Mesothelial cell of epicardium (in vitro differentiated cells): ENCODE results near the gene MARCHF10. TPM values are rescaled to one million over a fixed set of nuclear protein-coding genes. Genes with fewer than 3 reads are reported as not detected.

Experiments used
- DNase-seq, 2 experiments: peaks; one replicate each; pipeline ENCODE4 v3.0.0; 2021; ENCODE audit warnings: low spot score in 2 of 2; ENCODE audit not compliant: unreplicated experiment in 2 of 2
- H3K27ac Mint-ChIP-seq: 2 replicates; pipeline ENCODE4 v1.8.0; 2021; ENCODE audit warnings: mixed read lengths
- H3K27me3 Mint-ChIP-seq: 2 replicates; pipeline ENCODE4 v1.8.0; 2021; ENCODE audit warnings: low read depth, mixed read lengths
- H3K36me3 Mint-ChIP-seq: 2 replicates; pipeline ENCODE4 v1.8.0; 2021; ENCODE audit warnings: mixed read lengths
- H3K4me1 Mint-ChIP-seq: 2 replicates; pipeline ENCODE4 v1.8.0; 2021; ENCODE audit warnings: mixed read lengths
- H3K4me3 Mint-ChIP-seq: 2 replicates; pipeline ENCODE4 v1.8.0; 2021; ENCODE audit warnings: mild to moderate bottlenecking, moderate library complexity, mixed read lengths
- H3K9me3 Mint-ChIP-seq: 2 replicates; pipeline ENCODE4 v1.8.0; 2021; ENCODE audit warnings: mixed read lengths
- CTCF ChIP-seq: fragments of 200-600 bp; sonication (generic); IDR thresholded peaks from one replicate; pipeline ENCODE4 v1.5.0; 2021; ENCODE audit warnings: antibody characterized with exemption; ENCODE audit not compliant: unreplicated experiment
- total RNA-seq: library from RNA; stranded (reverse); gene quantifications from 3 replicates; pipeline ENCODE4 v1.2.1, GENCODE V29; 2021

Gene MARCHF10
- total RNA-seq, 1 donor from 2014 or later: 1.1 TPM

GRCh38 chr17:62714016-62714777, 93.9 kb downstream of the MARCHF10 start:
- Mint-ChIP-seq H3K27ac (peak overlapping the region; percentile 23), H3K36me3 (no peaks in the 10 kb centered on the region), H3K9me3 (no peaks in the 10 kb centered on the region), H3K4me1 (peaks cover 33% of the 10 kb centered on the region), H3K27me3 (no peaks in the 10 kb centered on the region), H3K4me3 (no peak overlapping the region)
- TF ChIP-seq CTCF: no peak
- DNase-seq: no peak

GRCh38 chr17:62713086-62713881, 94.8 kb downstream of the MARCHF10 start:
- peak overlapping the region; percentile 57 for H3K27ac Mint-ChIP-seq
- H3K9me3 Mint-ChIP-seq: no peaks in the 10 kb centered on the region
- no peaks in the 10 kb centered on the region for H3K36me3 Mint-ChIP-seq
- no peak for DNase-seq
- H3K4me3 Mint-ChIP-seq: no peak overlapping the region
- no peak for TF ChIP-seq CTCF
- no peaks in the 10 kb centered on the region for H3K27me3 Mint-ChIP-seq
- peaks cover 26% of the 10 kb centered on the region for H3K4me1 Mint-ChIP-seq

DNA sequence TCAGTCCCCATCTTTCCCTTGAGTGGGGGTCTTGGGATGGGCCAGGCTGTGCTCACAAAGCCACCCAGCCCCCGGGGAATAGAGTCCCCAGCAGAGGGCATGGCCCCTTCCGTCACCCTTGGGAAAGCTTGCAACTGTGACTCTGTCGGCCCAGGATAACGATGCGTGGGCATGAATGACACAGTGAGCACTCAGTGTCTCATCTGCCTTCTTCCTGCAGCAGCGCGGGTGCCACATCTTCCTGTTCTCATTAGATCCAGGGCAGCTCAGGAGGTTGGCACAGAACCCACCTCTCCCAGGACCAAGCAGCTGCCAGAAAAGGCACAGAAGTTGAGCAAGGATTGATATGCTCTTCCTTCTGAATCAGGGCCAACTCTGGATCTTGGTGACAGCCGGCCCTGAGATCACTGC, 95.9 kb downstream of the MARCHF10 start:
- H3K4me3 Mint-ChIP-seq: no peak overlapping the region
- DNase-seq: no peak
- no peaks in the 10 kb centered on the region for H3K27me3 Mint-ChIP-seq
- peaks cover 2% of the 10 kb centered on the region for H3K36me3 Mint-ChIP-seq
- no peaks in the 10 kb centered on the region for H3K9me3 Mint-ChIP-seq
- no peak overlapping the region for H3K27ac Mint-ChIP-seq
- H3K4me1 Mint-ChIP-seq: peaks cover 25% of the 10 kb centered on the region
- no peak for TF ChIP-seq CTCF

- peaks cover 2% of the 10 kb centered on the region for H3K36me3 Mint-ChIP-seq
- no peak overlapping the region for H3K27ac Mint-ChIP-seq
- no peak overlapping the region for H3K4me3 Mint-ChIP-seq
- no peak for DNase-seq
- H3K9me3 Mint-ChIP-seq: no peaks in the 10 kb centered on the region
- TF ChIP-seq CTCF: no peak
- peaks cover 6% of the 10 kb centered on the region for H3K27me3 Mint-ChIP-seq
- H3K4me1 Mint-ChIP-seq: peaks cover 37% of the 10 kb centered on the region
These were observed 99.5 kb downstream of the MARCHF10 start for GRCh38 chr17:62708587-62708986.

- Mint-ChIP-seq H3K9me3 (no peaks in the 10 kb centered on the region), H3K4me1 (peaks cover 28% of the 10 kb centered on the region), H3K4me3 (no peak overlapping the region), H3K27me3 (peaks cover 10% of the 10 kb centered on the region), H3K36me3 (peaks cover 2% of the 10 kb centered on the region), H3K27ac (no peak overlapping the region)
- DNase-seq: no peak
- TF ChIP-seq CTCF: no peak
These were observed 100.7 kb downstream of the MARCHF10 start for GRCh38 chr17:62707425-62707739.
